GM12878 (cell line): ENCODE measurements around the gene GPAT3. TPM values are rescaled to one million over a fixed set of nuclear protein-coding genes. Genes with fewer than 3 reads are reported as not detected.

Experiments
- ASH2L ChIP-seq: fragments of 300-600, 200-600 bp; sonication (generic); IDR thresholded peaks from 2 replicates; pipeline ENCODE4 v1.6.1; 2017; ENCODE audit warnings: low read depth, mild to moderate bottlenecking, borderline replicate concordance
- ATF3 ChIP-seq: IDR thresholded peaks from 2 replicates; pipeline ENCODE4 v1.6.1; 2011; ENCODE audit warnings: low read depth, mild to moderate bottlenecking, low read length, moderate library complexity, borderline replicate concordance; ENCODE audit errors: extremely low read depth
- ATF7 ChIP-seq: fragments of 450-650 bp; IDR thresholded peaks from 2 replicates; pipeline ENCODE4 v1.6.1; 2016; ENCODE audit warnings: low read depth, mild to moderate bottlenecking
- DPF2 ChIP-seq: fragments of 450-650 bp; IDR thresholded peaks from 2 replicates; pipeline ENCODE4 v1.6.1; 2017; ENCODE audit warnings: mild to moderate bottlenecking
- EED ChIP-seq: sonication (generic); IDR thresholded peaks from 2 replicates; pipeline ENCODE4 v1.6.1; 2016; ENCODE audit warnings: antibody characterized with exemption, low read depth
- GATAD2B ChIP-seq: fragments of 450-650 bp; conservative IDR thresholded peaks from 2 replicates; pipeline ENCODE4 v1.6.1; 2017; ENCODE audit warnings: low read depth, mild to moderate bottlenecking, moderate library complexity
- IKZF1 ChIP-seq: fragments of 450-650 bp; conservative IDR thresholded peaks from 2 replicates; pipeline ENCODE4 v1.6.1; 2017; ENCODE audit warnings: antibody characterized with exemption, mild to moderate bottlenecking
- IKZF2 ChIP-seq, 2 experiments: fragments of 450-650 bp; IDR thresholded peaks; 2 replicates each; pipeline ENCODE4 v1.6.1; 2017; ENCODE audit warnings: mild to moderate bottlenecking in 2 of 2, moderate library complexity in 2 of 2
- JUNB ChIP-seq: IDR thresholded peaks from 2 replicates; pipeline ENCODE4 v1.6.1; 2016; ENCODE audit warnings: antibody characterized with exemption, mild to moderate bottlenecking
- MTA2 ChIP-seq: fragments of 450-650 bp; IDR thresholded peaks from 2 replicates; pipeline ENCODE4 v1.6.1; 2016; ENCODE audit warnings: low read depth, mild to moderate bottlenecking, moderate library complexity
- NFIC ChIP-seq: IDR thresholded peaks from 2 replicates; pipeline ENCODE4 v1.6.1; 2012; ENCODE audit warnings: low read depth, mild to moderate bottlenecking, inconsistent platforms, low read length, moderate library complexity
- PAX5 ChIP-seq: IDR thresholded peaks from 2 replicates; pipeline ENCODE4 v1.6.1; 2011; ENCODE audit warnings: low read depth, low read length, borderline replicate concordance
- POLR2AphosphoS2 ChIP-seq: IDR thresholded peaks from 2 replicates; pipeline ENCODE4 v1.6.1; 2011; ENCODE audit warnings: low read depth, mild to moderate bottlenecking, low read length, improper control_type of control experiment, moderate library complexity
- POU2F2 ChIP-seq: IDR thresholded peaks from 3 replicates; pipeline ENCODE4 v1.6.1; 2011; ENCODE audit warnings: low read depth, mild to moderate bottlenecking, low read length, borderline replicate concordance
- SIX5 ChIP-seq: IDR thresholded peaks from 2 replicates; pipeline ENCODE4 v1.6.1; 2011; ENCODE audit warnings: mild to moderate bottlenecking, low read depth, low read length, moderate library complexity; ENCODE audit not compliant: severe bottlenecking
- SMC3 ChIP-seq: IDR thresholded peaks from 2 replicates; pipeline ENCODE4 v1.6.1; 2011; ENCODE audit warnings: low read length, improper control_type of control experiment, borderline replicate concordance
- SPI1 ChIP-seq: IDR thresholded peaks from 2 replicates; pipeline ENCODE4 v1.6.1; 2011; ENCODE audit warnings: low read depth, mild to moderate bottlenecking, low read length, moderate library complexity, borderline replicate concordance; ENCODE audit not compliant: insufficient read depth
- SREBF1 ChIP-seq: IDR thresholded peaks from 2 replicates; pipeline ENCODE4 v1.6.1; 2012; ENCODE audit warnings: mild to moderate bottlenecking, low read length
- SRF ChIP-seq, 2 experiments: IDR thresholded peaks; 2 replicates each; pipeline ENCODE4 v1.6.1; 2011; ENCODE audit warnings: low read depth in 2 of 2, low read length in 2 of 2, mild to moderate bottlenecking in 1 of 2, moderate library complexity in 1 of 2
- SUZ12 ChIP-seq: fragments of 200-600 bp; sonication (generic); IDR thresholded peaks from one replicate; pipeline ENCODE4 v1.6.1; 2018; ENCODE audit warnings: antibody characterized with exemption, mild to moderate bottlenecking; ENCODE audit not compliant: unreplicated experiment
- ZNF592 ChIP-seq: fragments of 450-650 bp; IDR thresholded peaks from 2 replicates; pipeline ENCODE4 v1.6.1; 2017; ENCODE audit warnings: mild to moderate bottlenecking, moderate library complexity
- polyA plus RNA-seq, 11 experiments: library from polyadenylated mRNA; depleted of rRNA in 4 of 11; unstranded in 6 of 11; stranded (reverse) in 5 of 11; fragments of >200 nt; fragmentation: Nextera tagmentation in 4 of 11; fragmentation: Illumina TruSeq in 1 of 11; extraction: Ambion mirVana in 4 of 11; extraction: Trizol in 1 of 11; gene quantifications; 1 replicate in 1 of 11; 2 replicates in 10 of 11; pipeline versions ENCODE4 v1.2.1 to v1.2.3, GENCODE V29; 2011 to 2016; ENCODE audit warnings: inconsistent platforms in 2 of 11, missing spikeins in 2 of 11, low read depth in 1 of 11
- total RNA-seq, 4 experiments: library from RNA; depleted of rRNA in 3 of 4; stranded (reverse); fragments of >200 nt in 3 of 4; fragmentation: Illumina TruSeq in 1 of 4; extraction: Trizol in 1 of 4; gene quantifications; 2 replicates each; pipeline versions ENCODE4 v1.2.1 to v1.2.3, GENCODE V29; 2013 to 2021
- TF ChIP-seq, protein P1 (sequence below): IDR thresholded peaks from 2 replicates; pipeline ENCODE4 v1.6.1; 2011; ENCODE audit warnings: low read depth, low read length, improper control_type of control experiment, borderline replicate concordance

Gene GPAT3
- total and polyA plus RNA-seq, 10 of the 15 experiments (the other 5 are each of a cell fraction or from before 2014, with no cell fraction given): 0.26 to 1.1 (median 0.52) TPM

GRCh38 chr4:83581411-83582288, 45.7 kb downstream of the GPAT3 start (continued):
- TF ChIP-seq, protein P1, sequence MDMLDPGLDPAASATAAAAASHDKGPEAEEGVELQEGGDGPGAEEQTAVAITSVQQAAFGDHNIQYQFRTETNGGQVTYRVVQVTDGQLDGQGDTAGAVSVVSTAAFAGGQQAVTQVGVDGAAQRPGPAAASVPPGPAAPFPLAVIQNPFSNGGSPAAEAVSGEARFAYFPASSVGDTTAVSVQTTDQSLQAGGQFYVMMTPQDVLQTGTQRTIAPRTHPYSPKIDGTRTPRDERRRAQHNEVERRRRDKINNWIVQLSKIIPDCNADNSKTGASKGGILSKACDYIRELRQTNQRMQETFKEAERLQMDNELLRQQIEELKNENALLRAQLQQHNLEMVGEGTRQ: no peak
- TF ChIP-seq ATF3 (no peak), SIX5 (no peak), POU2F2 (no peak; the same call in 2 of the 3 replicates), SREBF1 (no peak), ATF7 (peak; percentile 45), ASH2L (no peak), JUNB (peak; percentile 75), EED (peak; percentile 53; the same call in 1 of the 2 replicates), GATAD2B (no peak), SRF (IDR thresholded peaks at IDR 0.05; ENCODE audit: low read depth in 2 of 2, low read length in 2 of 2) (no peak), DPF2 (peak; percentile 86), MTA2 (peak; percentile 69), POLR2AphosphoS2 (no peak), ZNF592 (no peak), IKZF1 (peak; percentile 75), NFIC (peak; percentile 37; the same call in 1 of the 2 replicates), SPI1 (peak; percentile 91), SUZ12 (no peak), PAX5 (0 out of 2 replicates have a peak, but pooled peaks have one; percentile 33), SMC3 (no peak), IKZF2 (IDR thresholded peaks at IDR 0.05) (peak; percentile 42 to 66; a peak in 2 of 4 replicates)
- TF ChIP-seq, all 136 proteins: peak for 17
